Spinal cord (tissue), 10 donors: Measurements from ENCODE around the gene ABHD13. TPM values are rescaled to one million over a fixed set of nuclear protein-coding genes. Genes with fewer than 3 reads are reported as not detected.

Experiments
- DNase-seq, 6 donors: peaks; one replicate each; pipeline versions ENCODE4 v3.0.0 to v3.0.0-alpha.2; 2013 to 2015; ENCODE audit warnings: low spot score in 6 of 6, low read depth in 4 of 6
- H3K27ac ChIP-seq: one replicate; pipeline ENCODE4 v1.5.1; 2013; ENCODE audit warnings: low read depth, low read length, control low read depth
- H3K27me3 ChIP-seq: one replicate; pipeline ENCODE4 v1.6.1; 2013; ENCODE audit warnings: low read length; ENCODE audit not compliant: control insufficient read depth, insufficient read depth
- H3K36me3 ChIP-seq: one replicate; pipeline ENCODE4 v1.6.1; 2013; ENCODE audit warnings: low read length; ENCODE audit not compliant: control insufficient read depth, insufficient read depth
- H3K4me1 ChIP-seq: one replicate; pipeline ENCODE4 v1.6.1; 2013; ENCODE audit warnings: low read length; ENCODE audit not compliant: control insufficient read depth, insufficient read depth
- H3K4me3 ChIP-seq: one replicate; pipeline ENCODE4 v1.5.1; 2013; ENCODE audit warnings: low read depth, low read length, control low read depth
- H3K9me3 ChIP-seq: one replicate; pipeline ENCODE4 v1.6.1; 2013; ENCODE audit warnings: low read length; ENCODE audit not compliant: control insufficient read depth, insufficient read depth
- WGBS: methylation state at CpG from one replicate; pipeline ENCODE4 v1.1.5; 2013; ENCODE audit warnings: missing lambda C conversion rate; ENCODE audit not compliant: insufficient coverage; 5-methylcytosine and 5-hydroxymethylcytosine counted together
- polyA plus RNA-seq, 2 donors: library from polyadenylated mRNA; unstranded; fragments of 120-200 nt; gene quantifications; one replicate each; pipeline ENCODE4 v1.2.1, GENCODE V29; 2013; ENCODE audit not compliant: insufficient read length in 2 of 2
- total RNA-seq, 2 donors: library from RNA; depleted of rRNA in 1 of 2; stranded (reverse); fragments of 120-200 nt in 1 of 2; fragments of >200 nt in 1 of 2; gene quantifications; one replicate each; pipeline versions ENCODE4 v1.2.3 to v1.2.4, GENCODE V29; 2013 to 2014
- donor health status: healthy.

The ABHD13 gene
- total and polyA plus RNA-seq, 4 donors = 8.2 to 15.0 (median 10.0) TPM

GRCh38 chr13:108274718-108275117, 56.5 kb downstream of the ABHD13 start:
- Histone ChIP-seq H3K4me1 (no peaks in the 10 kb centered on the region), H3K27me3 (no peaks in the 10 kb centered on the region), H3K27ac (no peak overlapping the region), H3K36me3 (no peaks in the 10 kb centered on the region), H3K4me3 (no peak overlapping the region), H3K9me3 (no peaks in the 10 kb centered on the region)
- DNase-seq = no peak

- Histone ChIP-seq H3K4me1 (no peaks in the 10 kb centered on the region), H3K9me3 (no peaks in the 10 kb centered on the region), H3K36me3 (no peaks in the 10 kb centered on the region), H3K27ac (no peak overlapping the region), H3K27me3 (no peaks in the 10 kb centered on the region), H3K4me3 (no peak overlapping the region)
- WGBS = 88% methylated on average over 4 of the region's 6 CpGs
- no peak for DNase-seq
Observed at GRCh38 chr13:108276060-108276459, 57.9 kb downstream of the ABHD13 start.

DNA sequence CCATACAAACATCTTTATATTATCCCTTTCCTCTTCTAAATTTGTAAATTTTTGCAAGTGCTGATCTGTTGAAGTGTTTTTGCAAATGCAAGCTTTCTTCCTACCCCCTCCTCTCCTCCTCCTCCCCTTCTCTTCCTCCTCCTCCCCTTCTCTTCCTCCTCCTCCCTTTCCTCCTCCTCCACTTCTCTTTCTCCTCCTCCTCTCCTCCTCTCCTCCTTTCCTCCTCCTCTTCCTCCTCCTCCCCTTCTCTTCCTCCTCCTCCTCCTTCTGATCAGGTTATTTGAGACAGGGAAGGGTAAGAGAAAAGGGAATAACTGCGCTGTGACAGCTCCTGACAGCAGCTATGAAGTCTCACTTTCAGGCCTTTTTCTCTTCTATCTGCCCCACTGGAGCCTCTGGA, 60.3 kb downstream of the ABHD13 start:
- Histone ChIP-seq H3K36me3 (no peaks in the 10 kb centered on the region), H3K27ac (no peak overlapping the region), H3K27me3 (no peaks in the 10 kb centered on the region), H3K9me3 (no peaks in the 10 kb centered on the region), H3K4me1 (no peaks in the 10 kb centered on the region), H3K4me3 (no peak overlapping the region)
- no peak for DNase-seq
- no CpG with 5 or more reads among the region's 1 CpG for WGBS

DNA sequence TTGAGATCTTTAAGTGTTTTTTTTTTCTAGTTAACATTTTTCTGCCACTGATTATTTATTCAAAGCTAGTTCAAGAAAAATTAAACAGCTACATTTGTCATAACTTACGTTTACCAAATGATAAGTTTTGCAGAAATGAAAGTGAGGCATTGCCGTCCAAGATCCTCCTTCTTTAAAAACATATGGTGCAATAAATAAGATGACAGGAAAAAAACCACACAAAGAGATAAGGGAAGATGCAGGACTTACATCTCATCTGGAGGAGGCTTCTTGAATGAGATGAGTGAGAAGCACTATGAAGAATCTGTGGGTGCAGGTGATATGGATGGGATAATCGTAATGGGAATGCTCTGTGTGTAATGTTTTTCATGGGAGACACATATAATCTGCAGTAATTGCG, 63.7 kb downstream of the ABHD13 start:
- Histone ChIP-seq H3K27ac (no peak overlapping the region), H3K27me3 (no peaks in the 10 kb centered on the region), H3K36me3 (no peaks in the 10 kb centered on the region), H3K4me1 (no peaks in the 10 kb centered on the region), H3K9me3 (no peaks in the 10 kb centered on the region), H3K4me3 (no peak overlapping the region)
- WGBS = 100% methylated on average over 1 of the region's 4 CpGs
- DNase-seq = no peak

DNA sequence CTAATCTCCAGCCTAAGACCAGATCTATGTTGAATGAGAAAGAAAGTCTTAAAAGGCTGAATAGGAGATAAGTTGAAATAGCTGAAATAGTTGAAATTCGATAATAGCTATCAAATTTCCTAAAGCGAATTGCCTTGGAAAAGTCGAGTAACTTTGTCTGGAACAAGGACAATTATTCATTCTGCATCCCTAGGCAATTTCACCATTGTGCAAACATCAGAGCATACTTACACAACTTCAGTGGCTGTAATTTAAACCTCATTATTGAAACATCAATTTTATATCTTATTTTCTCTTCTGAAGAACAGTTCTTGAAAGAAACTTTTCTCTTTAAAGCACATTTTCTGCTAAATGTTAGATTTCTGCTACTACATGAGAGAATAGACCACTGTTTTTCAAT, 64.9 kb downstream of the ABHD13 start:
- 70% methylated on average over 2 of the region's 3 CpGs for WGBS
- Histone ChIP-seq H3K27ac (no peak overlapping the region), H3K27me3 (no peaks in the 10 kb centered on the region), H3K4me1 (no peaks in the 10 kb centered on the region), H3K4me3 (no peak overlapping the region), H3K36me3 (no peaks in the 10 kb centered on the region), H3K9me3 (no peaks in the 10 kb centered on the region)
- no peak for DNase-seq

Other genes starting within 250 kb of the ABHD13 start
- 10 to 100 TPM; 12.9 to 28.9 TPM for gene LIG4, start 2.9 kb upstream of the ABHD13 start, total RNA-seq
- 10 to 100 TPM; 17.4 to 24.0 TPM for gene LIG4, start 2.9 kb upstream of the ABHD13 start, polyA plus RNA-seq
- gene TNFSF13B, start 51.3 kb downstream of the ABHD13 start, total RNA-seq = 1 to 10 TPM; 2.4 to 3.5 TPM
- gene TNFSF13B, start 51.3 kb downstream of the ABHD13 start, polyA plus RNA-seq = 1 to 10 TPM; 1.5 to 1.6 TPM